Stimulated activated naive B cell treated with anti-CD40 and anti-IgM and Interleukin-4, amounts not matched to agents 10 μg/mL and 1 μg/mL and 100 μg/mL, for 72 hours (primary cell): ENCODE data around the gene NRIP2.
A peak's percentile ranks its signal among the peaks of the same experiment; 100 is the strongest.
"Not testable (repeated sequence)": the region's sequence is repeated elsewhere in the genome, so short reads cannot be mapped to it uniquely, and the experiment has no call there.

Experiments
- ATAC-seq, 2 donors: fragments of 150-1000 bp; cut with Tn5 transposase; replicated peaks; 2 replicates each; pipeline ENCODE4 v1.10.0; 2021; ENCODE audit warnings: moderate library complexity in 1 of 2
- DNase-seq: peaks from one replicate; pipeline ENCODE4 v3.0.0; 2021
- H3K27ac Mint-ChIP-seq: one replicate; pipeline ENCODE4 v1.8.0; 2022; ENCODE audit warnings: mild to moderate bottlenecking, mixed read lengths
- H3K27me3 Mint-ChIP-seq, 2 donors: one replicate each; pipeline ENCODE4 v1.8.0; 2022; ENCODE audit warnings: mixed read lengths in 2 of 2
- H3K36me3 Mint-ChIP-seq, 2 donors: one replicate each; pipeline ENCODE4 v1.8.0; 2022; ENCODE audit warnings: mixed read lengths in 2 of 2, mild to moderate bottlenecking in 1 of 2
- H3K4me1 Mint-ChIP-seq, 2 donors: one replicate each; pipeline ENCODE4 v1.8.0; 2022; ENCODE audit warnings: mixed read lengths in 2 of 2, mild to moderate bottlenecking in 1 of 2
- H3K4me3 Mint-ChIP-seq, 2 donors: one replicate each; pipeline ENCODE4 v1.8.0; 2022; ENCODE audit warnings: mild to moderate bottlenecking in 2 of 2, mixed read lengths in 2 of 2, moderate library complexity in 1 of 2
- H3K9me3 Mint-ChIP-seq, 2 donors: one replicate each; pipeline ENCODE4 v1.8.0; 2022; ENCODE audit warnings: mixed read lengths in 2 of 2, mild to moderate bottlenecking in 1 of 2

The NRIP2 gene, protein sequence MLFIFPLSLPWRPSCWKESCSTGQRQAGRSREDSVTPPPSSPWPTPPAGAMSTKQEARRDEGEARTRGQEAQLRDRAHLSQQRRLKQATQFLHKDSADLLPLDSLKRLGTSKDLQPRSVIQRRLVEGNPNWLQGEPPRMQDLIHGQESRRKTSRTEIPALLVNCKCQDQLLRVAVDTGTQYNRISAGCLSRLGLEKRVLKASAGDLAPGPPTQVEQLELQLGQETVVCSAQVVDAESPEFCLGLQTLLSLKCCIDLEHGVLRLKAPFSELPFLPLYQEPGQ

GRCh38 chr12:2834581-2835491 is at the start of gene NRIP2:
NRIP2 (minus strand) TSS chr12:2835035; CDS start chr12:2834983, 52 bp downstream.
- Mint-ChIP-seq H3K27ac (peak within 1 kb of the TSS; percentile 68), H3K4me3 (no peak within 1 kb of the TSS), H3K9me3 (no peaks in the 10 kb centered on the region), H3K27me3 (no peaks in the 10 kb centered on the region), H3K36me3 (peaks cover 37 to 55% of the 10 kb centered on the region in 2 donors), H3K4me1 (peaks cover 6 to 11% of the 10 kb centered on the region in 2 donors)
- no peak for ATAC-seq
- no peak for DNase-seq

DNA sequence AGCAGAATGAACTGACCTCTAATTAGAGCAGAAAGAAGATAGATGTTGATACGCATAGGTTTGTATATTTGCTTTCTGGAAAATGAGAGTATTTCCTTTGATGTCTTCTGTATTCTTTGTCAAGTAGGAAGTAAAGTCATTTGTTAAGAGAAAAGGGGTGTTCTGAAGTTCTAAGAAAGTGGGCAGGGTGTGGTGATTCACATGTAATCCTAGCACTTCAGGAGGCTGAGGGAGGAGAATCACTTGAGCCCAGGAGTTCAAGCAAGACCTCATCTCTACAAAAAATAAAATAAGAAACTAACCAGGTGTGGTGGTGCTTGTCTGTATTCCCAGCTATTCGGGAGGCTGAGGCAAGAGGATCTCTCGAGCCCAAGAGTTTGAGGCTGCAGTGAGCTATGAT is 45.0 kb upstream of the NRIP2 start:
- Mint-ChIP-seq H3K4me3 (no peak overlapping the region), H3K27ac (no peak overlapping the region), H3K27me3 (no peaks in the 10 kb centered on the region), H3K4me1 (peaks cover 18 to 45% of the 10 kb centered on the region in 2 donors), H3K9me3 (no peaks in the 10 kb centered on the region), H3K36me3 (peaks cover 4 to 12% of the 10 kb centered on the region in 2 donors)
- ATAC-seq = no peak
- no peak for DNase-seq

DNA sequence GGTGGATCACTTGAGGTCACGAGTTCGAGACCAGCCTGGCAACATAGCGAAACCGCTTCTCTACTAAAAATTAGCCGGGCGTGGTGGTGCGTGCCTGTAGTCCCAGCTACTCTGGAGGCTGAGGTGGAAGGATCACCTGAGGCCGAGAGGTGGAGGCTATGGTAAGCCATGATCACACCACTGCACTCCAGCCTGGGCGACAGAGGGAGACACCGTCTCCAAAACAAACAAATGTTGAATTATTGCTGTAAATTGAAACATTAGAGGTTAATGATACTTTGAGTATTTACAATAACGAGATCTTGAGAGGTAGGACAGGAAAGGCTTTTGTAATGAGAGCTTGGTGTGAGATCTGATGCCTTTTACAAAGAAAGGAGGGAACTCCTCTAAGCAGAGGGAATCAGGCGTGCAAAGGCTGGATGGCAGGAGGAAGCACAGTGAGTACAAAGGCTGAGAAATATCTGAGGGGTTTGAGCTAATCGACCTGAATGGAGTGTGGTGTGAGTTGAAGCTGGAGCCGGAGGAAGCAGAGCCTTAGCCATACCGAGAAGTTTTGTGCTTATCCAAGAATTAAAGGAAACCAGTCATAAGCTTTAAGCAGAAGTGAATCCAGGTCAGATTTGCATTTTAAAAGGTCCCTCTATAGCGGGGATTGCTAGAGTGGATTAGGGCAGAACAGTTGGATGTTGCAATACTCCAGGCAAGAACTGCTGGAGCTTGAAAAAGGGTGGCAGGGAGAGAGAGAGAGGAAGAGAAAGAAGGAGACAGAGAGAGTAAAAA is 43.3 kb upstream of the NRIP2 start:
- peak overlapping the region; percentile 98 for H3K27ac Mint-ChIP-seq
- H3K36me3 Mint-ChIP-seq = peaks cover 4 to 7% of the 10 kb centered on the region in 2 donors
- no peaks in the 10 kb centered on the region for H3K9me3 Mint-ChIP-seq
- H3K4me1 Mint-ChIP-seq = peaks cover 14 to 32% of the 10 kb centered on the region in 2 donors
- no peaks in the 10 kb centered on the region for H3K27me3 Mint-ChIP-seq
- peak overlapping the region; percentile 94 to 97 for H3K4me3 Mint-ChIP-seq
- ATAC-seq (peak; percentile 72 to 74), DNase-seq (no peak)

- no peaks in the 10 kb centered on the region for H3K27me3 Mint-ChIP-seq
- H3K27ac Mint-ChIP-seq = peak within 1 kb of the TSS; percentile 98
- H3K36me3 Mint-ChIP-seq = peaks cover 4 to 7% of the 10 kb centered on the region in 2 donors
- H3K4me1 Mint-ChIP-seq = peaks cover 14 to 32% of the 10 kb centered on the region in 2 donors
- no peaks in the 10 kb centered on the region for H3K9me3 Mint-ChIP-seq
- DNase-seq (peak; percentile 81), ATAC-seq (peak; percentile 82 to 85)
- peak within 1 kb of the TSS; percentile 94 to 97 for H3K4me3 Mint-ChIP-seq
These were observed 42.5 kb upstream of the NRIP2 start, which contains the start of the genes FOXM1 and RHNO1 for GRCh38 chr12:2877047-2877952. FOXM1 (minus strand) TSS chr12:2877174; CDS start chr12:2874478, 2,696 bp downstream. RHNO1 (plus strand) TSS chr12:2877223; CDS start chr12:2885367, 8,144 bp downstream.

GRCh38 chr12:2876431-2877046 is 41.7 kb upstream of the NRIP2 start:
- Mint-ChIP-seq H3K4me3 (peak overlapping the region; percentile 84 to 97), H3K36me3 (peaks cover 4 to 7% of the 10 kb centered on the region in 2 donors), H3K9me3 (no peaks in the 10 kb centered on the region), H3K27me3 (no peaks in the 10 kb centered on the region), H3K4me1 (peaks cover 14 to 32% of the 10 kb centered on the region in 2 donors), H3K27ac (peak overlapping the region; percentile 85)
- peak; percentile 61 to 68 for ATAC-seq
- DNase-seq = peak; percentile 20

- not testable (repeated sequence) for DNase-seq, H3K9me3 Mint-ChIP-seq, ATAC-seq, H3K4me3 Mint-ChIP-seq, H3K27me3 Mint-ChIP-seq, H3K4me1 Mint-ChIP-seq, H3K36me3 Mint-ChIP-seq, H3K27ac Mint-ChIP-seq
These were observed 34.3 kb upstream of the NRIP2 start for GRCh38 chr12:2868986-2869632.

DNA sequence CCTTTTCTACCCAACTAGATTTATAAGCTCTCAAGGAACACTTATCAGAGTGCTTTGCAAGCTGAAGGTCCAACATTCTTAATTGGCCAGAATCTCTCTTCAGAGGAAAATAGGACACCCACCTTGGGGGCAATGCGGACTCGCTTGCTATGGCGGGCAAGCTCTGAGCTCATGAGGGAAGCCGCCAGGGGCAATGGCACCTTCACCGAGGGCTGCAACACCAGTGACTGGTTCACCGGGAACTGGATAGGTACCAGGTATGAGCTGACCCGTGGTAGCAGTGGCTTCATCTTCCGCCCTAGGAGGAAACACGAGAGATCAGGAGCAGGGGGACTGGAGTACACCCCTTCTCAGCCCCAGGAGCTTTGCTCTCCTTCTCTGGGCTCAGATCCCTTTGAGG is 29.4 kb upstream of the NRIP2 start:
- DNase-seq (no peak), ATAC-seq (no peak)
- no peaks in the 10 kb centered on the region for H3K4me1 Mint-ChIP-seq
- peaks cover 13 to 21% of the 10 kb centered on the region in 2 donors for H3K36me3 Mint-ChIP-seq
- H3K27ac Mint-ChIP-seq = no peak overlapping the region
- no peaks in the 10 kb centered on the region for H3K27me3 Mint-ChIP-seq
- no peak overlapping the region for H3K4me3 Mint-ChIP-seq
- H3K9me3 Mint-ChIP-seq = no peaks in the 10 kb centered on the region

GRCh38 chr12:2863402-2863801 is 28.6 kb upstream of the NRIP2 start:
- H3K4me3 Mint-ChIP-seq, H3K4me1 Mint-ChIP-seq, ATAC-seq, H3K9me3 Mint-ChIP-seq, H3K27ac Mint-ChIP-seq, H3K27me3 Mint-ChIP-seq, DNase-seq: not testable (repeated sequence)
- H3K36me3 Mint-ChIP-seq = peaks cover 15 to 26% of the 10 kb centered on the region in 2 donors

GRCh38 chr12:2862876-2863275 is 28.0 kb upstream of the NRIP2 start:
- ATAC-seq (no peak), DNase-seq (no peak)
- Mint-ChIP-seq H3K4me1 (no peaks in the 10 kb centered on the region), H3K4me3 (no peak overlapping the region), H3K36me3 (peaks cover 15 to 29% of the 10 kb centered on the region in 2 donors), H3K27me3 (no peaks in the 10 kb centered on the region), H3K27ac (no peak overlapping the region), H3K9me3 (no peaks in the 10 kb centered on the region)

- Mint-ChIP-seq H3K36me3 (peaks cover 17 to 31% of the 10 kb centered on the region in 2 donors), H3K4me1 (no peaks in the 10 kb centered on the region), H3K9me3 (no peaks in the 10 kb centered on the region), H3K27ac (no peak overlapping the region), H3K4me3 (no peak overlapping the region), H3K27me3 (no peaks in the 10 kb centered on the region)
- DNase-seq (no peak), ATAC-seq (no peak)
These were observed 25.3 kb upstream of the NRIP2 start for GRCh38 chr12:2860170-2860569.

DNA sequence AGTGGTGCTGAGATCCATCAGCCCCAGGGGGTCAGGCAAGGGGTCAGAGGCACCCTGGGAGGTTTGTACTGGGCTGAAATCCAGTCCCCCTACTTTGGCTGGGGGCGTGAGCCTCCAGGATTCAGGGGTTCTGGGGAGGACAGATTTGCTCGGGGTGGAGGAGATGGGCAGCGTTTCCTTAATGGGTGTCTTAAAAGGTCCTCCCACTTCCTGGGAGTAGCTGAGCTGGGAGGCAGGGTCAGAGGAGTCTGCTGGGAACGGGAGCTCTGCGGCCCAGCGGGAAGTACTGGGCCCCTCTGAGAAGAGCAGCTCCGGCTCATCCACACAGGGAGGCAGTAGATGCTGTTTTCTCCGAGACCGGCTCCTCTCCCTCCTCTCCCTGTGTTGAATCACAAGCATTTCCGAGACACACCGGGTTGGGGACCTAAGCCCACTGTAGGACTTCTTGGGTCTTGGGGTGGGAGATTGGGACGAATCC is 24.1 kb upstream of the NRIP2 start:
- H3K27me3 Mint-ChIP-seq = no peaks in the 10 kb centered on the region
- peaks cover 21 to 37% of the 10 kb centered on the region in 2 donors for H3K36me3 Mint-ChIP-seq
- no peak overlapping the region for H3K27ac Mint-ChIP-seq
- no peak overlapping the region for H3K4me3 Mint-ChIP-seq
- H3K9me3 Mint-ChIP-seq = no peaks in the 10 kb centered on the region
- no peaks in the 10 kb centered on the region for H3K4me1 Mint-ChIP-seq
- DNase-seq (no peak), ATAC-seq (no peak)

DNA sequence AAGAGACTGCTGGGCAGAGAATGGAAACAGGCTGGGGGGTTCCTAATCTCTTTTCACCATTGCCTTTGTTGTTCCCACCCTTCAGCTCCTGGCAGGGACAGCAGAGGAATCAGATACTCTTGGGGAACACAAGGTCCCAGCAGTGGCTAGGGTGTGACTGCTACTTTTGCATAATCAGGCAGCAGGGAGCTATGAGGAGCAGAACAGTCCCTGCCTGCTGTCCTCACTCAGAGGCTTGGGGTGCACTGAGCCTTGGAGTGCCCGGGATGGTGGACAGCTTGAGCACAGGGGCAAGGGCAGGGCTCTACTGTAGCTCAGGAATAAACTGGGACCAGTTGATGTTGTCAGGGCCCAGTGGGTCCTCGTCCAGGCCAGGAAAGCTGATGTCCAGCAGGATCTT is 23.5 kb upstream of the NRIP2 start:
- H3K36me3 Mint-ChIP-seq = peaks cover 19 to 34% of the 10 kb centered on the region in 2 donors
- ATAC-seq = no peak
- no peaks in the 10 kb centered on the region for H3K27me3 Mint-ChIP-seq

More for the DNA sequence above, 23.5 kb upstream of the NRIP2 start:
- no peak overlapping the region for H3K27ac Mint-ChIP-seq
- H3K4me3 Mint-ChIP-seq = no peak overlapping the region
- no peaks in the 10 kb centered on the region for H3K9me3 Mint-ChIP-seq
- no peak for DNase-seq
- peaks cover 0 to 2% of the 10 kb centered on the region in 2 donors for H3K4me1 Mint-ChIP-seq
